ENCODE data around the gene JARID2.
"Not testable (repeated sequence)": the region's sequence is repeated elsewhere in the genome, so short reads cannot be mapped to it uniquely, and the experiment has no call there.

The JARID2 gene

GRCh38 chr6:15530411-15530810, 284.5 kb downstream of the JARID2 start:
- no peak for DNase-seq

DNA sequence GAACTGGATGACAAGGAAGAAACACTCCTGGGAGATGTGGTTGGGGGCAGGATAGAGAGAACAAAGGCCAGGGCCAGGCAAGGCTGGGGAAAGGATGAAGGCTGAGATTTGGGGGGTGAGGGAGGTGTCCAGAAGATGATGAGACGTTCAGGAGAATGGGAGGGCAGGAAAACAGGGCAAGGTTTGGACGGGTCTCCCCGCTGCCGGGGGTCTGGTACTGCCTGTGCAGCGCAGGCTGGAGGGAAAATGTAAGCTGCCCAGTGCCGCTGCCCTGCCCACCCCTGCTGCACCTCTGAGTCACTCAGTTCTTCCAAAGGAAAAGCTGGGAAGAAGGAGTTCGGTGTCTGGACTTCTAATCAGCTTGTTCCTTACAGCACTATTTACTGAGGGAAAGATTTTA, 286.1 kb downstream of the JARID2 start:
- no peak for DNase-seq

GRCh38 chr6:15533379-15534026, 287.6 kb downstream of the JARID2 start:
- no peak for DNase-seq

- DNase-seq, result peak; percentile 67
Measured at GRCh38 chr6:15534974-15535373, 289.1 kb downstream of the JARID2 start.

DNA sequence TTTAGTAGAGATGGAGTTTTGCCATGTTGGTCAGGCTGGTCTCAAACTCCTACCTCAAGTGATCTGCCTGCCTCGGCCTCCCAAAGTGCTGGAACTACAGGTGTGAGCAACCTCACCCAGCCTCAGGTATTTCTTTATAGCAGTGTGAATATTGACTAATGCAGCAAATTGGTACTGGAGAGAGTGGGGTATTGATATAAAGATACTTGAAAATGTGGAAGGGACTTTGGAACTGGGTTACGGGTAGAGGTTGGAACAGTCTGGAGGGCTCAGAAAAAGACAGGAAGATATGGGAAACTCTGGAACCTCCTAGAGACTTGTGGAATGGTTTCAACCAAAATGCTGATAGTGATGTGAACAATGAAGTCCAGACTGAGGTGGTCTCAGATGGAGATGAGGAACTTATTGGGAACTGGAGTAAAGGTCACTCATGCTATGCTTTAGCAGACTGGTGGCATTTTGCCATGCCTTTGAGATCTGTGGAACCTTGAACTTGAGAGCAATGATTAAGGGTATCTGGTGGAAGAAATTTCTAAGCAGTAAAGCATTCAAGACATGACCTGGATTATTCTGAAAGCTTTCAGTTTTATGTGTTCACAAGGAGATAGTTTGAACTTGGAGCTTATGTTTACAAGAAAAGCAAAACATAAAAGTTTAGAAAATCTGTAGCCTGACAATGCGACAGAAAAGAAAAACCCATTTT, 289.8 kb downstream of the JARID2 start:
- DNase-seq, result no peak

DNA sequence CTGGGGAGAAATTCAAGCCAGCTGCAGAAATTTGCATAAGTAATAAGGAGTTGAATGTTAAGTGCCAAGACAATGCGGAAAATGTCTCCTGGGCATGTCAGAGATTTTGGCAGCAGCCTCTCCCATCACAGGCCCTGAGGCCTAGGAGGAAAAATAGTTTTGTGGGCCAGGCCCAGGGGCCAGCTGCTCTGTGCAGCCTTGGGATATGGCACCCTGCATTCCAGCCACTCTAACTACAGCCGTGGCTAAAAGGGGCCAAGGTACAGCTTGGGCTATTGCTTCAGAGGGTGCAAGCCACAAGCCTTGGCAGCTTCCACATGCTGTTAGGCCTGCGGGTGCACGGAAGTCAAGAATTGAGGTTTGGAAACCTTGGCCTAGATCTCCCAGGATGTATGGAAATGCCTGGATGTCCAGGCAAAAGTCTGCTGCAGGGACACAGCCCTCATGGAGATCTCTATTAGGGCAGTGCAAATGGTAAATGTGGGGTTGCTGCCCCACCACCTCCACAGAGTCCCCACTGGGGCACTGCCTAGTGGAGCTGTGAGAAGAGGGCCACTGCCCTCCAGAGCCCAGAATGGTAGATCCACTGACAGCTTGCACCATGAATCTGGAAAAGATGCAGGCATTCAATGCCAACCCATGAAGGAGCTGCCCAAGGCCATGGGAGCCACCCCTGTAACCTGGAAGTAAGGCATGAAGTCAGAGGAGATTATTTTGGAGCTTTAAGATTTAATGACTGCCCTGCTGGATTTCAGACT, 290.5 kb downstream of the JARID2 start:
- no peak for DNase-seq

GRCh38 chr6:15538106-15538505, 292.2 kb downstream of the JARID2 start:
- DNase-seq, result no peak

- DNase-seq, result no peak
Measured at GRCh38 chr6:15538766-15539495, 293.1 kb downstream of the JARID2 start.

GRCh38 chr6:15539722-15540270, 293.9 kb downstream of the JARID2 start:
- DNase-seq, result no peak

- DNase-seq, result not testable (repeated sequence)
Measured at GRCh38 chr6:15543332-15543917, 297.6 kb downstream of the JARID2 start.

GRCh38 chr6:15544321-15544900, 298.5 kb downstream of the JARID2 start:
- no peak for DNase-seq

GRCh38 chr6:15546591-15546990, 300.7 kb downstream of the JARID2 start:
- no peak for DNase-seq

- DNase-seq, result no peak
Measured at GRCh38 chr6:15547400-15547799, 301.5 kb downstream of the JARID2 start.

DNA sequence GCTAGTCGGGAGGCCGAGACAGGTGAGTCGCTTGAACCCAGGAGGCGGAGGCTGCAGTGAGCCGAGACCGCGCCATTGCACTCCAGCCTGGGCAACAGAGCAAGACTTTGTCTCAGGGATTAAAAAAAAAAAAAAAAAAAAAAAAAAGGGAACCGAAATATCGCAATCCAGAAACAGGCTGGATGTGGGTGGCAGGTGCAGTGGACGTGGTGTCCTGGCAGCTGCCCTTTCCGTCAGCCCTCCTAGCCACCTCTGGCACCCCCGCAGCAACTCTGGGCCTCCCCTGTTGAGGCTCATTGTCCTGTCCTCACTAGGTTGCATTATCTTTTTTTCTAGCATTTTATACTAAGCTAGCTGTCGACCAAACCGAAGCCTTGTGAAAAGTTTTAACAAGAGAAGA, 303.5 kb downstream of the JARID2 start:
- DNase-seq, result no peak

DNA sequence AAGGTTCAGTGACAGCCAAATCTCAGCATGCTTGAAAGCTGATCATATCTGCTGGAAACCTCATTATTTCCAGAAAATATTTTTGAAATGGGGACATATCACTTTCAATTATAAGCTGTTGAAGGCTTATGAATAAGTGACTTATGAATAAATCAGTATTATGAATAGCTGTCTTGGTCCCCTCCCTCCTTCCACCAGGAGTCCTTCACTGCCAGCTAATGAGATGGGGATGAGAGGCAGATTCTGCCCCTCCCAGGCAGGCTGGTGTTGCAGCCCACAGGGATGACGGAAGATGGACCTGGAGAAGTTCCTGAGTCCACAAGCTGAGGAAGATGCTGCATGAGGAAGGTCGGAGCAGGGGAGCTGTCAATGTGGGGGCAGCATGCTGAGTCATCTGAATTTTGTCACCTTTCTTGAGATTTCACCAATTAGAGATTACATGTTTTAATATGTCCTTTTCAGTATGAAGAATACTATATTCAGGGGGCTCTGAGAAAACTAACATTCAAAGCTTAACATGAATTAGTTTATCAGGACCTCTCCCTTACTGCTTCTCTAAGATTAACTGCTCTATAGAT, 304.8 kb downstream of the JARID2 start:
- DNase-seq, result no peak

- no peak for DNase-seq
Measured at GRCh38 chr6:15551262-15551661, 305.4 kb downstream of the JARID2 start.

DNA sequence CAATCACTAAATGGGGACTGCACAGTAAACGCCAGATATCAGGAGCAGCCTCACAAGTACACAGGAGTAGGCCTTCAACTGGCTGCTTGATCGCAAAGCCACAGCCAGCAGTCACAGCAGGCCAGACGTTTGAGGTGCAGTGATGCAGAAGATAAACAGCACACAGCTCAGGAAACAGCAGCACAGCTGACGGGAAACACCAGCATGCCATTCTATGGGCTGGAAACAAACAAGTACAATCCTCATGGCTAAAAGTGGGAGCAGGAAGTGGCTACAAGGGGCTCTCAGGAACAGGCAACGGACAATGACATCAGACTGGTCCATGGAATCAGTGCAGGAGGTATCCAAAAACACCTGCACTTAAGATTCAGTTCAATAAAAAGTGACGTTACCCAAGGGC, 305.9 kb downstream of the JARID2 start:
- DNase-seq, result peak; percentile 43

DNA sequence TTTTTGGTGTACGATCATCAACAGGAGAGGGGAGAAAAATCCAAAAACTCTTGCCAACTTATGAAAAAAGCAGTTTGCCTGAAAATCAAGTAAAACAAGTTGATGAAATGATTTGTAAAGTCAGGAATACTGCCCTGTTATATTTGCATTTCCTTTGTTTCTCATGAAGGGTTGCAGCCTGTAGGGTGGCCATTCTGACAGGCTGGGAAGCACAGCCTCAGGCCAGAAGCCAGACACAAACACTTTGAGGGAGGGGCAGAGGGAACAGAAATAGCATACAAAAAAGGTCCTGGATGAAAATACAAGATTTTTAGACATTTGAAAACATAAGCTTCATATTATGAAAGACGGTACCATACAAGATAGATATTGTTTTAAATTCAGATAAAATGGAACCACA, 307.2 kb downstream of the JARID2 start:
- no peak for DNase-seq

DNA sequence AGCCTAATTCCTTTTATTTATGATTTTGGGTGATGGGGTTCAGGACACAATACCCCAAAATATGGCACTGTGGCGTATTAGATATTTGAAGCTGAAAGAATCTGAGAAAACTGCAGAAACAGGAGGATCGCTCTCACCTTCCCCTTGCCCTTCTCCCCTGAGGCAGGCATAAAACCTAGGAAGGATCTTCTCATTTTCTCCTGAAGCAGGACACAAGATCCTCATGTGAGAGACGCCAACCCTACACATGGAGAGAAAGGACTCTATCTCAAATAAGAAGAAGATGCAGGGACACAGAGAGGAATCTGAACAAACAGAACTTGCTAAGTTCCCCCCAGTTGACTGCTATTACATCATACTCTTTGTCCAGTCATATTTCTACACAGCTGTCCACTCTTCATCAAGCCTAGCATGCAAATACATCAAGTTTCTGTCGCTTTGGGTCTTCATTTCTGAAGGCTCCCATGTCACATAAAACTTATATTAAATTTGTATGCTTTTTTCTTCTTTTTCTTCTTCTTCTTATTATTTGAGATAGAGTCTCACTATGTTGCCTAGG, 307.9 kb downstream of the JARID2 start:
- DNase-seq, result no peak

DNA sequence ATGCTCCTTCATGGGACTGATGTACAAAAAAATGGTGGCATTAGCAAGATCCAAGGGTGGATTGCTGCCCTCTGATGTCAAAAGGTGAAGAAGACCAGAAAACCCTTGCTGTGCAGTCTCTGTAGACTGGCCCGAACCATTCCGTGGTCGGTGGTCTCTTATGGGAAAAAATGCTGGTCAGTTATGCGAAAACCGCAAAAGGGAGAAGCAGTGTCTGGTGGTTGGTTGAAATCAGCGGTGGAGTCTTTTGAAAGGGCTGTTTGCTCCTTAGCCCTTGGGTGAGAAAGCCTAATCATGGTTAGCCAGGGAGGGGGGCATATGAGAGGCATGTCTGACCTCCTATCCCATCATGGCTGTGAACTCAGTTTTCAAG, 308.8 kb downstream of the JARID2 start:
- no peak for DNase-seq
